SU-DHL-6 (cell line): ENCODE results near the gene GCH1.
"Not testable (repeated sequence)": the region's sequence is repeated elsewhere in the genome, so short reads cannot be mapped to it uniquely, and the experiment has no call there.

Experiments used
- H2AFZ ChIP-seq: fragments of 200-600 bp; sonication (generic); 2 replicates; pipeline ENCODE4 v1.6.1; 2014; ENCODE audit warnings: low read depth, mild to moderate bottlenecking, moderate library complexity, mixed read lengths, antibody characterized with exemption, low read length; ENCODE audit not compliant: severe bottlenecking
- H3F3A ChIP-seq: fragments of 200-600 bp; shearing (Covaris generic); 2 replicates; pipeline ENCODE4 v1.6.0; 2016; ENCODE audit warnings: antibody characterized with exemption, mild to moderate bottlenecking; ENCODE audit not compliant: insufficient read depth
- H3K27ac ChIP-seq: fragments of 200-600 bp; sonication (generic); 2 replicates; pipeline ENCODE4 v1.5.1; 2016; ENCODE audit warnings: low read depth, mild to moderate bottlenecking, low read length, moderate library complexity, mixed read lengths
- H3K27me3 ChIP-seq: fragments of 200-600 bp; sonication (generic), shearing (Covaris generic); 2 replicates; pipeline ENCODE4 v1.6.0; 2014; ENCODE audit warnings: mild to moderate bottlenecking, low read length
- H3K36me3 ChIP-seq: fragments of 200-600 bp; sonication (generic); 2 replicates; pipeline ENCODE4 v1.6.1; 2014; ENCODE audit warnings: mild to moderate bottlenecking, low read length, mixed read lengths
- H3K4me2 ChIP-seq: fragments of 300-600, 200-600 bp; shearing (Covaris generic), sonication (generic); 2 replicates; pipeline ENCODE4 v1.6.0; 2014; ENCODE audit warnings: low read length, low read depth, mild to moderate bottlenecking; ENCODE audit not compliant: poor library complexity, severe bottlenecking
- H3K4me3 ChIP-seq: fragments of 200-600 bp; sonication (generic); 2 replicates; pipeline ENCODE4 v1.5.1; 2014; ENCODE audit warnings: antibody characterized with exemption, low read length, mild to moderate bottlenecking, mixed read lengths; ENCODE audit not compliant: insufficient read depth, poor library complexity, severe bottlenecking
- H3K79me2 ChIP-seq: fragments of 200-600 bp; sonication (generic); 2 replicates; pipeline ENCODE4 v1.6.1; 2014; ENCODE audit warnings: mild to moderate bottlenecking, low read length, moderate library complexity; ENCODE audit not compliant: insufficient read depth
- H3K9ac ChIP-seq: fragments of 200-600 bp; sonication (generic); 2 replicates; pipeline ENCODE4 v1.7.0; 2014; ENCODE audit warnings: mild to moderate bottlenecking, low read length
- H3K9me2 ChIP-seq: fragments of 200-600 bp; sonication (generic); replicated peaks from 2 replicates; pipeline ENCODE4 v1.6.1; 2014; ENCODE audit warnings: low read length; ENCODE audit not compliant: insufficient read depth
- H3K9me3 ChIP-seq: fragments of 200-600 bp; sonication (generic); 2 replicates; pipeline ENCODE4 v1.6.1; 2014; ENCODE audit warnings: low read length, mixed read lengths; ENCODE audit not compliant: insufficient read depth
- H4K20me1 ChIP-seq: fragments of 200-600 bp; sonication (generic); 2 replicates; pipeline ENCODE4 v1.6.1; 2014; ENCODE audit warnings: low read depth, mild to moderate bottlenecking, antibody characterized with exemption, low read length, moderate library complexity, mixed read lengths
- CTCF ChIP-seq: fragments of 200-600 bp; sonication (generic); IDR thresholded peaks from one replicate; pipeline ENCODE4 v1.5.1; 2017; ENCODE audit warnings: antibody characterized with exemption, mild to moderate bottlenecking, low read length, moderate library complexity; ENCODE audit not compliant: insufficient read depth, poor library complexity, severe bottlenecking
- EZH2phosphoT487 ChIP-seq: fragments of 200-600 bp; sonication (generic), shearing (Covaris generic); conservative IDR thresholded peaks from 2 replicates; pipeline ENCODE4 v1.6.1; 2018; ENCODE audit warnings: mild to moderate bottlenecking, antibody characterized with exemption, low read length, moderate library complexity, mixed read lengths

Gene GCH1

GRCh38 chr14:54928216-54928615, 25.6 kb upstream of the GCH1 start:
- Histone ChIP-seq H3K9ac (no peak overlapping the region), H3K4me2 (no peak overlapping the region), H3K79me2 (no peaks in the 10 kb centered on the region), H3K9me3 (no peaks in the 10 kb centered on the region), H3K27me3 (no peaks in the 10 kb centered on the region), H3K27ac (no peak overlapping the region), H3K9me2 (no peaks in the 10 kb centered on the region), H4K20me1 (no peaks in the 10 kb centered on the region), H2AFZ (no peak overlapping the region), H3K4me3 (no peak overlapping the region), H3K36me3 (no peaks in the 10 kb centered on the region), H3F3A (0 out of 2 replicates have a peak, but pooled peaks cover 2% of the 10 kb centered on the region)
- TF ChIP-seq CTCF (no peak), EZH2phosphoT487 (no peak)

- 0 out of 2 replicates have a peak, but pooled peaks cover 2% of the 10 kb centered on the region for H3F3A ChIP-seq
- H3K4me2 ChIP-seq: no peak overlapping the region
- no peak for TF ChIP-seq CTCF
- TF ChIP-seq EZH2phosphoT487: no peak
- H3K27me3 ChIP-seq: no peaks in the 10 kb centered on the region
- H3K27ac ChIP-seq: no peak overlapping the region
- no peaks in the 10 kb centered on the region for H3K9me2 ChIP-seq
- H3K9ac ChIP-seq: no peak overlapping the region
- H2AFZ ChIP-seq: no peak overlapping the region
- H3K4me3 ChIP-seq: no peak overlapping the region
- H3K79me2 ChIP-seq: no peaks in the 10 kb centered on the region
- no peaks in the 10 kb centered on the region for H3K36me3 ChIP-seq
- H4K20me1 ChIP-seq: no peaks in the 10 kb centered on the region
- H3K9me3 ChIP-seq: no peaks in the 10 kb centered on the region
These were observed 24.9 kb upstream of the GCH1 start for GRCh38 chr14:54927551-54927950.

- not testable (repeated sequence) for H3K27ac ChIP-seq, H3K36me3 ChIP-seq, H3K4me2 ChIP-seq, H3K4me3 ChIP-seq, H4K20me1 ChIP-seq, H3K9me2 ChIP-seq, H3K9me3 ChIP-seq, H3F3A ChIP-seq, H2AFZ ChIP-seq, H3K27me3 ChIP-seq, H3K9ac ChIP-seq, H3K79me2 ChIP-seq
These were observed 23.9 kb upstream of the GCH1 start for GRCh38 chr14:54926570-54926969.

GRCh38 chr14:54922598-54922997, 20.0 kb upstream of the GCH1 start:
- H3K27ac ChIP-seq: no peak overlapping the region
- TF ChIP-seq EZH2phosphoT487: no peak
- no peak for TF ChIP-seq CTCF
- H3K9ac ChIP-seq: no peak overlapping the region
- H3K36me3 ChIP-seq: no peaks in the 10 kb centered on the region
- no peaks in the 10 kb centered on the region for H3K27me3 ChIP-seq
- no peaks in the 10 kb centered on the region for H4K20me1 ChIP-seq
- H3K4me3 ChIP-seq: no peak overlapping the region
- no peaks in the 10 kb centered on the region for H3K79me2 ChIP-seq
- no peaks in the 10 kb centered on the region for H3K9me2 ChIP-seq
- no peaks in the 10 kb centered on the region for H3K9me3 ChIP-seq
- 0 out of 2 replicates have a peak, but pooled peaks cover 2% of the 10 kb centered on the region for H3F3A ChIP-seq
- no peak overlapping the region for H2AFZ ChIP-seq
- H3K4me2 ChIP-seq: no peak overlapping the region
